Vagina (tissue), 2 donors: Measurements from ENCODE around the gene DACT2. TPM values are rescaled to one million over a fixed set of nuclear protein-coding genes. Genes with fewer than 3 reads are reported as not detected.

ENCODE experiments used
- DNase-seq, 2 donors: peaks; one replicate each; pipeline ENCODE4 v3.0.0-alpha.2; 2017; ENCODE audit errors: extremely low spot score in 2 of 2
- H3K27ac ChIP-seq: fragments of 200-600 bp; sonication (generic); one replicate; pipeline ENCODE4 v1.5.1; 2019
- H3K27me3 ChIP-seq: fragments of 200-600 bp; sonication (generic); one replicate; pipeline ENCODE4 v1.5.1; 2019
- H3K36me3 ChIP-seq, 2 donors: fragments of 200-600 bp; sonication (generic); one replicate each; pipeline ENCODE4 v1.5.1; 2017 to 2019
- H3K4me1 ChIP-seq: fragments of 200-600 bp; sonication (generic); one replicate; pipeline ENCODE4 v1.5.1; 2019
- H3K4me3 ChIP-seq, 2 donors: fragments of 200-600 bp; sonication (generic); 1 replicate in 1 of 2; 2 replicates in 1 of 2; pipeline ENCODE4 v1.5.1; 2016 to 2019
- H3K9me3 ChIP-seq: fragments of 200-600 bp; sonication (generic); one replicate; pipeline ENCODE4 v1.5.1; 2019
- POLR2A ChIP-seq, 2 donors: fragments of 450-650 bp; IDR thresholded peaks; one replicate each; pipeline ENCODE4 v1.6.1; 2017; ENCODE audit warnings: antibody characterized with exemption in 2 of 2, mild to moderate bottlenecking in 2 of 2, moderate library complexity in 2 of 2
- POLR2AphosphoS5 ChIP-seq, 2 donors: sonication (generic); formaldehyde crosslinking; IDR thresholded peaks; one replicate each; pipeline ENCODE4 v1.9.0; 2017; ENCODE audit warnings: antibody characterized with exemption in 2 of 2, mild to moderate bottlenecking in 2 of 2, low read depth in 1 of 2; ENCODE audit not compliant: insufficient read depth in 1 of 2
- intact Hi-C: fragments of 100-400 bp; cut with DNase I; formaldehyde crosslinking; loops from one replicate; pipeline ENCODE4 v1.15.1; 2023
- total RNA-seq: library from RNA; depleted of rRNA; stranded (reverse); fragments of >200 nt; gene quantifications from one replicate; pipeline ENCODE4 v1.2.3, GENCODE V29; 2016
- TF ChIP-seq, protein P1 (sequence below), 3 experiments: fragments of 450-650 bp in 2 of 3; fragments of 200-600 bp in 1 of 3; sonication (generic) in 1 of 3; IDR thresholded peaks; one replicate each; pipeline ENCODE4 v1.5.1; 2017 to 2019; ENCODE audit warnings: antibody characterized with exemption in 3 of 3, mild to moderate bottlenecking in 2 of 3, moderate library complexity in 2 of 3

Gene DACT2
- total RNA-seq, 1 donor from 2014 or later, result 1.5 TPM

DNA sequence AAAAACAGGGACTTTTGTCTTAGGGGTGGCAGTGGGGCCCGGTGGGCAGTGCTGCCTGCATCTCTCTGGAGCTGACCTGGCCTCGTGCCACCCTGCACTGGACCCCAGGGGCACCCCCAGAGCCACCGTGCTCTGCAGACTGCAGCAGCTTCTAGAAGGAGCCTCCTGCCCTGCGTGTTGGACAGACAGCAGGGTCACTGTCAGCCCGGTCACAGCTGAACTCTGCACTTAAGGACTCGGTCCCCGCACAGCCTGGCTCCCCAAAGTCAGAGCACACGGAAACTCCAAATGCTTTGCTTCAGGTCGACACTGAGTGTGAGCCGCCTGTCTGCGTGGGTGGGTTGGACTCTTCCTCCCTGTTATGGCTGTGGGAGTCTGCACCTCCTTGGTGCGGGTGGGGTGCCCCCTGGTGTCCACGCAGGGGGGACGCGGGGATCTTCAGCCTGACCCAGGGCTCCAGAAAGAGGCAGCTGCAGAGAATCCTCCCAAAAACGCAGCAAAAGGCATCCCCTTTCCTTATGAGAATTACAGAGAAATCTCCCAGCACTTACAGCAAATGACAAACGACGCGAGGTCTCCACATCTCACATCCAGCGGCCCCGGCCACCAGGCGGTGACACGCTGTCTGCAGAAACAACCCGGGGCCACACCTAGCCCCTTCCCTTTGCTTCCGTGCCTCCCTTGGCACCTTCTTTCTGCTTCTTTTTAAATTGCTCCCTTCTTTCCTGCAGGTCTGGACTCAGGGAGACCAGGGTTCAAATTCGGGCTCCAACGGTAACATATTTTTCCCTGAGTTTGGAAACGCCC lies 36.3 kb upstream of the DACT2 start:
- no peak for DNase-seq
- TF ChIP-seq POLR2AphosphoS5 (IDR thresholded peaks at IDR 0.05; ENCODE audit: insufficient read depth in 1 of 2, low read depth in 1 of 2), result no peak
- TF ChIP-seq, protein P1, sequence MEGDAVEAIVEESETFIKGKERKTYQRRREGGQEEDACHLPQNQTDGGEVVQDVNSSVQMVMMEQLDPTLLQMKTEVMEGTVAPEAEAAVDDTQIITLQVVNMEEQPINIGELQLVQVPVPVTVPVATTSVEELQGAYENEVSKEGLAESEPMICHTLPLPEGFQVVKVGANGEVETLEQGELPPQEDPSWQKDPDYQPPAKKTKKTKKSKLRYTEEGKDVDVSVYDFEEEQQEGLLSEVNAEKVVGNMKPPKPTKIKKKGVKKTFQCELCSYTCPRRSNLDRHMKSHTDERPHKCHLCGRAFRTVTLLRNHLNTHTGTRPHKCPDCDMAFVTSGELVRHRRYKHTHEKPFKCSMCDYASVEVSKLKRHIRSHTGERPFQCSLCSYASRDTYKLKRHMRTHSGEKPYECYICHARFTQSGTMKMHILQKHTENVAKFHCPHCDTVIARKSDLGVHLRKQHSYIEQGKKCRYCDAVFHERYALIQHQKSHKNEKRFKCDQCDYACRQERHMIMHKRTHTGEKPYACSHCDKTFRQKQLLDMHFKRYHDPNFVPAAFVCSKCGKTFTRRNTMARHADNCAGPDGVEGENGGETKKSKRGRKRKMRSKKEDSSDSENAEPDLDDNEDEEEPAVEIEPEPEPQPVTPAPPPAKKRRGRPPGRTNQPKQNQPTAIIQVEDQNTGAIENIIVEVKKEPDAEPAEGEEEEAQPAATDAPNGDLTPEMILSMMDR (IDR thresholded peaks at IDR 0.05), result peak in 1 of 3 experiments; percentile 15

DNA sequence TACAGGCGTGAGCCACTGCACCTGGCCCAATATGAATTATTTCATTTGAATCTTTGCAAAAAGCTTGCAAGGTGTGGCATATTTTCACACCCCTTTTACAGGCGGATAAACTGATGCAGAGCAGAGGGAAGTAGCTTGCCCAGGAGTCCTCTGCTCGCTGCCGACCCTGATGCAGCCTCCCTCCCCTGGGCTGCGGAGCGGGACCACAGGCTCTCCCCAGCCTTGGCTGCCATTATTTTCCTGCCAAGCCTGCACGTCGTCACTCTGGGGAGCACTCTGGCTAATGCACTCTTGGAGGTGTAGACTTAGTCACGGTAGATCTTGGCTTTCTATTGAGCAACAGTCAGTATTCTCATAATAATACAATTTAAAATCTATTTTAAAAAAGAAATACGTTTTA lies 34.8 kb upstream of the DACT2 start:
- TF ChIP-seq, protein P1 (IDR thresholded peaks at IDR 0.05), result no peak
- no peak for TF ChIP-seq POLR2A (IDR thresholded peaks at IDR 0.05)
- no peak for TF ChIP-seq POLR2AphosphoS5 (IDR thresholded peaks at IDR 0.05; ENCODE audit: insufficient read depth in 1 of 2, low read depth in 1 of 2)
- intact Hi-C loops, result no loop called here
- Histone ChIP-seq H3K36me3 (no peaks in the 10 kb centered on the region), H3K9me3 (no peaks in the 10 kb centered on the region), H3K27me3 (no peaks in the 10 kb centered on the region), H3K27ac (no peak overlapping the region), H3K4me1 (no peaks in the 10 kb centered on the region), H3K4me3 (no peak overlapping the region)
- DNase-seq, result no peak

More for the DNA sequence above, 36.3 kb upstream of the DACT2 start:
- no peaks in the 10 kb centered on the region for H3K9me3 ChIP-seq
- intact Hi-C loops, result no loop called here
- no peaks in the 10 kb centered on the region for H3K27me3 ChIP-seq
- no peak overlapping the region for H3K27ac ChIP-seq
- H3K36me3 ChIP-seq, result no peaks in the 10 kb centered on the region
- no peaks in the 10 kb centered on the region for H3K4me1 ChIP-seq
- H3K4me3 ChIP-seq, result no peak overlapping the region

DNA sequence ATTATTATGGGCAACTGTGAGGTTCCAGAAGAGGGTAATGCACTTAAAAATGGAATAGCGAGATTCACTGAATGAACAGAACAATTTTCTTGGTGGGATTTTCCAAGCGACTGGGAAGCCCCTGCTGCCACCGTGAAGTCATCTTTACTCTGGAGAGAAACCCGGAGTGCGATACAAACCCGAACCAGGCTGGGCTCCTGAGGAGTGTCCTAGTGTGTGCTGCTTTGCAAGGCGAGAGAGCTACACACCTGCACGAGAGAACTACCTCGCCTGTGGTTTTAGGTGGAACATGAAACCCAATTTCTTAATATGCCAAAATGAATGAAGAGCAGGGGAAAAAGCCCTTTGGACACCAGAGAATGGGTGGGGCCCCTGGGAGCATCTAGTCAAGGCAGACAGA lies 33.5 kb upstream of the DACT2 start:
- Histone ChIP-seq H3K4me3 (no peak overlapping the region), H3K36me3 (no peaks in the 10 kb centered on the region), H3K4me1 (no peaks in the 10 kb centered on the region), H3K9me3 (no peaks in the 10 kb centered on the region), H3K27ac (no peak overlapping the region), H3K27me3 (no peaks in the 10 kb centered on the region)
- intact Hi-C loops, result no loop called here
- TF ChIP-seq POLR2AphosphoS5 (IDR thresholded peaks at IDR 0.05; ENCODE audit: insufficient read depth in 1 of 2, low read depth in 1 of 2) (no peak), POLR2A (IDR thresholded peaks at IDR 0.05) (no peak)
- TF ChIP-seq, protein P1 (IDR thresholded peaks at IDR 0.05), result no peak
- DNase-seq, result no peak

DNA sequence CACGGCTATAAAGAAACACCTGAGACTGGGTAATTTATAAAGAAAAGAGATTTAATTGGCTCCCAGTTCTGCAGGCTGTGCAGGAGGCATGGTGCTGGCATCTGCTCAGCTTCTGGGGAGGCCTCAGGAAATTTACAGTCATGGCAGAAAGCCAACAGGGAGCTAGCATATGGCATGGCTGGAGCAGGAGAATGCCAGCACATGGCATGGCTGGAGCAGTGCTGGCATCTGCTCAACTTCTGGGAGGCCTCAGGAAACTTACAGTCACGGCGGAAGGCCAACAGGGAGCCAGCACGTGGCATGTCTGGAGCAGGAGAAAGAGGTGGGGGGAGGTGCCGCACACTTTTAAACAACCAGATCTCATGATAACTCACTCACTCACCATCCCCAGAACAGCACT lies 32.5 kb upstream of the DACT2 start:
- intact Hi-C loops, result no loop called here
- Histone ChIP-seq H3K4me1 (no peaks in the 10 kb centered on the region), H3K27me3 (no peaks in the 10 kb centered on the region), H3K36me3 (no peaks in the 10 kb centered on the region), H3K9me3 (no peaks in the 10 kb centered on the region), H3K4me3 (no peak overlapping the region), H3K27ac (no peak overlapping the region)
- DNase-seq, result no peak
- TF ChIP-seq, protein P1 (IDR thresholded peaks at IDR 0.05), result no peak
- no peak for TF ChIP-seq POLR2AphosphoS5 (IDR thresholded peaks at IDR 0.05; ENCODE audit: insufficient read depth in 1 of 2, low read depth in 1 of 2)
- TF ChIP-seq POLR2A (IDR thresholded peaks at IDR 0.05), result no peak

DNA sequence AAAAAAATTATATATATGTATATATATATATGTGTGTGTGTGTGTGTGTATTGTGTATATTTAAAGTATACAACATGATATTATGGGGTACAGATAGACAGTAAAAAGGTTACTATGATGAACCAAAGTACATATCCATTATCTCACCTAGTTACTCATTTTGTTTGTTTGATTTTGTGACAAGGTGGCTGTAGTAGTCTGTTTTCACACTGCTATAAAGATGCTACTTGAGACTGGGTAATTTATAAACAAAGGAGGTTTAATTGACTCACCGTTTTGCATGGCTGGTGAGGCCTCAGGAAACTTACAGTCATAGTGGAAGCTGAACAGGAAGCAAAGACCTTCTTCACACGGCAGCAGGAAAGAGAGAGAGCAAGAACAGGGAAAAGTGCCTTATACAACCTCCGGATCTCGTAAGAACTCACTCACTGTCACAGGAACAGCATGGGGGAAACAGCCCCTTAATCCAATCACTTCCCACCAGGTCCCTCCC lies 30.2 kb upstream of the DACT2 start:
- TF ChIP-seq, protein P1 (IDR thresholded peaks at IDR 0.05), result no peak
- TF ChIP-seq POLR2AphosphoS5 (IDR thresholded peaks at IDR 0.05; ENCODE audit: insufficient read depth in 1 of 2, low read depth in 1 of 2) (no peak), POLR2A (IDR thresholded peaks at IDR 0.05) (no peak)
- DNase-seq, result no peak
- H3K36me3 ChIP-seq, result no peaks in the 10 kb centered on the region
- intact Hi-C loops, result no loop called here
- H3K9me3 ChIP-seq, result no peaks in the 10 kb centered on the region
- no peaks in the 10 kb centered on the region for H3K4me1 ChIP-seq
- H3K27ac ChIP-seq, result no peak overlapping the region
- H3K4me3 ChIP-seq, result no peak overlapping the region
- no peaks in the 10 kb centered on the region for H3K27me3 ChIP-seq
